Activated T-cell treated with anti-CD3 and anti-CD28 coated beads, Interleukin-2, amount 50 U/mL, for 4 hours (primary cell): ENCODE data around the gene MAPKBP1. TPM values are rescaled to one million over a fixed set of nuclear protein-coding genes. Genes with fewer than 3 reads are reported as not detected.

Source experiments
- ATAC-seq, 2 donors: fragments of 200-7000 bp; cut with Tn5 transposase; one replicate each; pipeline ENCODE4 v1.10.0; 2021
- DNase-seq: peaks from one replicate; pipeline ENCODE4 v3.0.0-alpha.2; 2020
- H3K27me3 Mint-ChIP-seq: one replicate; pipeline ENCODE4 v1.8.0; 2021; ENCODE audit warnings: low read depth, mixed read lengths
- H3K36me3 Mint-ChIP-seq: one replicate; pipeline ENCODE4 v1.8.0; 2022; ENCODE audit warnings: mixed read lengths; ENCODE audit not compliant: insufficient read depth
- H3K4me1 Mint-ChIP-seq: one replicate; pipeline ENCODE4 v1.8.0; 2021; ENCODE audit warnings: low read depth, mixed read lengths
- H3K4me3 Mint-ChIP-seq: one replicate; pipeline ENCODE4 v1.8.0; 2021; ENCODE audit warnings: mild to moderate bottlenecking, moderate library complexity, mixed read lengths
- H3K9me3 Mint-ChIP-seq: one replicate; pipeline ENCODE4 v1.8.0; 2021; ENCODE audit warnings: mixed read lengths
- total RNA-seq, 3 donors: library from RNA; stranded (reverse); gene quantifications; one replicate each; pipeline ENCODE4 v1.2.1, GENCODE V29; 2021

The MAPKBP1 gene
- total RNA-seq, 3 donors from 2014 or later: 21.9 to 23.3 (median 22.5) TPM

DNA sequence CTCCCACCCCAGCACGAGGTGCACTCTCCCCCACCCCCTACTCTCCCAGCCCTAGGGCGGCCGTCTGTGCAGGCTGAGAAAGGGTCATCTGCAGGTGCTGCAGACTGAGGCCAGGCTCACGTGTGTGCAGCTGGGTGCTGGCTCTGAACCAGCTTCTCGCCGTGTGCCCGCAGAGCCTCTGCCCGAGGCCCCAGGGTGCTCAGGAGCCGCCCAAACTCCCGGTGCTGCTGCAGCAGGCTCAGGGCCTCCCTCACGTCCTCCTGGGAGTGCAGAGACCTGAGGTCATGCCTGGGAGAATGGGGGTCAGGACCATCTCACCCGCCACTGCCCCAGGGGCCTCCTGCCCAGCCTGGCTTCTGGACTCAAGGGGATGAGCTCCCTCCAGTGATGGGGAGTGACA is 102.4 kb downstream of the MAPKBP1 start:
- no peak for DNase-seq
- Mint-ChIP-seq H3K36me3 (no peaks in the 10 kb centered on the region), H3K4me1 (peaks cover 4% of the 10 kb centered on the region), H3K27me3 (peaks cover 15% of the 10 kb centered on the region), H3K9me3 (no peaks in the 10 kb centered on the region), H3K4me3 (no peak overlapping the region)
- ATAC-seq: no peak

Other genes starting within 250 kb of the MAPKBP1 start
- gene RPAP1, start 230.2 kb upstream of the MAPKBP1 start, total RNA-seq: 10 to 100 TPM; 63.6 to 70.4 (median 66.2) TPM
- 1 to 10 TPM; 2.2 to 2.9 (median 2.3) TPM for gene TYRO3, start 215.3 kb upstream of the MAPKBP1 start, total RNA-seq
- 10 to 100 TPM; 27.9 to 37.3 (median 31.6) TPM for gene MGA, start 114.1 kb upstream of the MAPKBP1 start, total RNA-seq
- 10 to 100 TPM in 1 of 3 donors, 1 to 10 TPM in 2; 8.4 to 11.7 (median 8.8) TPM for gene JMJD7, start 53.6 kb downstream of the MAPKBP1 start, total RNA-seq
- 1 to 10 TPM; 3.6 to 5.5 (median 4.9) TPM for gene PLA2G4B, start 64.4 kb downstream of the MAPKBP1 start, total RNA-seq
- gene SPTBN5, start 119.6 kb downstream of the MAPKBP1 start, total RNA-seq: under 1 TPM; 0.16 to 0.69 (median 0.46) TPM
- gene EHD4, start 198.1 kb downstream of the MAPKBP1 start, total RNA-seq: 10 to 100 TPM; 25.7 to 33.8 (median 27.6) TPM
- not detected for gene PLA2G4E, start 246.6 kb downstream of the MAPKBP1 start, total RNA-seq